Fibroblast of lung (primary cell): ENCODE data around the gene HACD2.

Experiments used
- EZH2 ChIP-seq: IDR thresholded peaks from 2 replicates; pipeline ENCODE4 v1.5.1; 2012; ENCODE audit warnings: low read length, control low read depth, mild to moderate bottlenecking; ENCODE audit errors: missing control alignments
- TF ChIP-seq, protein P1 (sequence below), 2 donors: IDR thresholded peaks in 1 of 2; conservative IDR thresholded peaks in 1 of 2; 1 replicate in 1 of 2; 2 replicates in 1 of 2; pipeline ENCODE4 v1.5.1; 2011 to 2012; ENCODE audit warnings: low read length in 2 of 2, control low read depth in 1 of 2, inconsistent platforms in 1 of 2, low read depth in 1 of 2, mild to moderate bottlenecking in 1 of 2

DNA sequence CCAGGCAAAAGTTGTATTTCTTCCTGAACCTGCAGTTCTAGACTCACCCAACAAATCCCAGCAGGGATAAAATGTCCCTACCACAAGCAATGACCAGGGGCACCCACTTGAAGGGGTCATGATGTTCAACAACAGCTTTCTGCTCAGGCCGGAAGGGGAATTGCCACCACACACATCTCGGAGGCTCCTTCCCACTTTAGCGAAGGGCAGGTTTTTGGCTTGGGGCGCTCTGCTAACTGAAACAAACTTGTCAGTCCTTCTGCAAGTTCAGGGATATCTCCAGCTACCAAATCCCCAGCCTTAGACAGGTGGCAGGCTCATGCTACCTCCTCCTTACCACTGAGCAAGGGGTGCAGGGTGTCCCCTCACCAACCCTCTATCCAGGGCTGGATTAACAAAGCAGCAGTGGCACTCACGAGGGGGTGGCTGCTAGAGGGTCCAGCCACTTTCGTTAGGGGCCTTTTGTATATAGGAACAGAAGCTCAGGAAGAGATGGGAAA lies 138.2 kb downstream of the HACD2 start:
- TF ChIP-seq EZH2, result no peak
- TF ChIP-seq, protein P1, sequence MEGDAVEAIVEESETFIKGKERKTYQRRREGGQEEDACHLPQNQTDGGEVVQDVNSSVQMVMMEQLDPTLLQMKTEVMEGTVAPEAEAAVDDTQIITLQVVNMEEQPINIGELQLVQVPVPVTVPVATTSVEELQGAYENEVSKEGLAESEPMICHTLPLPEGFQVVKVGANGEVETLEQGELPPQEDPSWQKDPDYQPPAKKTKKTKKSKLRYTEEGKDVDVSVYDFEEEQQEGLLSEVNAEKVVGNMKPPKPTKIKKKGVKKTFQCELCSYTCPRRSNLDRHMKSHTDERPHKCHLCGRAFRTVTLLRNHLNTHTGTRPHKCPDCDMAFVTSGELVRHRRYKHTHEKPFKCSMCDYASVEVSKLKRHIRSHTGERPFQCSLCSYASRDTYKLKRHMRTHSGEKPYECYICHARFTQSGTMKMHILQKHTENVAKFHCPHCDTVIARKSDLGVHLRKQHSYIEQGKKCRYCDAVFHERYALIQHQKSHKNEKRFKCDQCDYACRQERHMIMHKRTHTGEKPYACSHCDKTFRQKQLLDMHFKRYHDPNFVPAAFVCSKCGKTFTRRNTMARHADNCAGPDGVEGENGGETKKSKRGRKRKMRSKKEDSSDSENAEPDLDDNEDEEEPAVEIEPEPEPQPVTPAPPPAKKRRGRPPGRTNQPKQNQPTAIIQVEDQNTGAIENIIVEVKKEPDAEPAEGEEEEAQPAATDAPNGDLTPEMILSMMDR (conservative IDR thresholded peaks at IDR 0.05 in 1 of 2, IDR thresholded peaks at IDR 0.05 in 1 of 2; ENCODE audit: low read depth in 1 of 2, low read length in 2 of 2), result no peak
